PFSK-1 (cell line): Measurements from ENCODE around the gene OGDHL.

Source experiments
- POLR2AphosphoS5 ChIP-seq: IDR thresholded peaks from 2 replicates; pipeline ENCODE4 v1.6.1; 2012; ENCODE audit warnings: low read depth, mild to moderate bottlenecking, control low read depth, low read length, moderate library complexity
- SIN3A ChIP-seq: IDR thresholded peaks from 2 replicates; pipeline ENCODE4 v1.6.1; 2012; ENCODE audit warnings: mild to moderate bottlenecking, low read length, moderate library complexity, borderline replicate concordance; ENCODE audit not compliant: insufficient read depth

DNA sequence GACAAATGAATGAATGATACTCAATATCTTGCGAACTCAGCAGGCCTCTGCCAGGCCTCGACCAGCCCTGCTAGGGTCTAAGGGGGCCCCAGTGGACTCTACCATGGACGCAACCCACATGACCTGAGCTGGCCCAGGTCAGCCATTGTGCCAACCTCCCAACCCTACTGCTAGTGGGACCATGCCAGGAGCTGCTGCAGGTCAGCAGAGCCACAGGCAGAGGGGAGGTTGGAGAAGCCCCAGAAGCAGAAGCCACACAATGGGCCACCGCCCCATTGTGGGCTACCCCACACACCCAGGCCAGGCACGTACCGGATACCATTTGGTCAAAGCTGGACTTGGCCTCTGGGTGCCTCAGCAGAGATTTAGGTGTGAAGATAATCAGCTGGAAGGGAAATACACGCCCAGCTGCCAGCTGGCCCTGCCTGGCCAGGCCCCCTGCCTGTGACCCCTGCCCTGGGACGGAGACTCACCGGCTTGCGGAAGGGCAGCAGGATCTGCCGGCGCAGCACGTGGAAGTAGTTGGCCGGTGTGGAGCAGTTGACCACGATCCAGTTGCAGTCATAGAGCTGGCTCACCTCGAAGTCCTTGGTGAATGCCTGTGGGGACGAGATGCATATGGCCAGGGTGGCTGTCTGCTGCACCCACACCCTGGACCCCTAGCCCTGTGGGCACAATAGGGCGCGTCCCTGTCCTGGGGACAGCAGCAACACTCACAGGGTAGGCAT, 24.5 kb downstream of the OGDHL start:
- TF ChIP-seq POLR2AphosphoS5 (no peak), SIN3A (no peak)
